BJ (cell line): Measurements from ENCODE around the gene SLC22A14. TPM values are rescaled to one million over a fixed set of nuclear protein-coding genes. Genes with fewer than 3 reads are reported as not detected.

ENCODE experiments used
- CTCF ChIA-PET: fragments of 350-600 bp; formaldehyde crosslinking; extraction: SDS; loops from one replicate; lab custom pipeline; 2021; ENCODE audit warnings: antibody characterized with exemption, inconsistent platforms; lab: Yijun Ruan, JAX
- POLR2A ChIA-PET: fragments of 300-600 bp; sonication (Branson Sonifier 250); formaldehyde crosslinking; extraction: SDS; loops from one replicate; lab custom pipeline; 2021; ENCODE audit warnings: antibody characterized with exemption; lab: Charles Lee
- DNase-seq: peaks from one replicate; pipeline ENCODE4 v3.0.0-alpha.2; 2011; ENCODE audit warnings: low read depth
- H3K27me3 ChIP-seq: 2 replicates; pipeline ENCODE4 v1.6.0; 2011; ENCODE audit warnings: low read length; ENCODE audit not compliant: control insufficient read depth, insufficient read depth
- H3K36me3 ChIP-seq: 2 replicates; pipeline ENCODE4 v1.5.1; 2011; ENCODE audit warnings: low read length; ENCODE audit not compliant: control insufficient read depth, insufficient read depth
- H3K4me3 ChIP-seq: 2 replicates; pipeline ENCODE4 v1.5.1; 2011; ENCODE audit warnings: low read depth, mild to moderate bottlenecking, control low read depth, low read length
- CTCF ChIP-seq: IDR thresholded peaks from 2 replicates; pipeline ENCODE4 v1.5.1; 2011; ENCODE audit warnings: low read depth, mild to moderate bottlenecking, control low read depth, inconsistent platforms, low read length, moderate library complexity; ENCODE audit not compliant: insufficient read depth
- polyA plus RNA-seq: library from polyadenylated mRNA; depleted of rRNA; stranded (reverse); fragments of >200 nt; gene quantifications from 2 replicates; pipeline ENCODE4 v1.2.3, GENCODE V29; 2011

SLC22A14 gene
- polyA plus RNA-seq, 1 experiment = 0.15 TPM

- no peak for TF ChIP-seq CTCF
- Histone ChIP-seq H3K36me3 (no peaks in the 10 kb centered on the region), H3K27me3 (no peaks in the 10 kb centered on the region; the same call in 1 of the 2 replicates), H3K4me3 (no peak overlapping the region)
- no peak for DNase-seq
- ChIA-PET CTCF (interaction anchor here (1.0 to 1.4 kb wide), 2 partner anchors 14 to 16 kb away, joined by 3 read pairs; no protein-coding TSS in a partner anchor), POLR2A (no interaction called here)
Observed at GRCh38 chr3:38312356-38312755, 30.3 kb downstream of the SLC22A14 start.

GRCh38 chr3:38313263-38313662, 31.2 kb downstream of the SLC22A14 start:
- H3K36me3 ChIP-seq = no peaks in the 10 kb centered on the region
- no peak for TF ChIP-seq CTCF
- DNase-seq = no peak
- H3K4me3 ChIP-seq = no peak overlapping the region
- H3K27me3 ChIP-seq = no peaks in the 10 kb centered on the region; the same call in 1 of the 2 replicates
- ChIA-PET CTCF (interaction anchor here (1.2 kb wide), 1 partner anchor 14 kb away, joined by 4 read pairs; no protein-coding TSS in a partner anchor), POLR2A (no interaction called here)

- POLR2A ChIA-PET = no interaction called here
- Histone ChIP-seq H3K27me3 (no peaks in the 10 kb centered on the region; the same call in 1 of the 2 replicates), H3K36me3 (no peaks in the 10 kb centered on the region), H3K4me3 (no peak overlapping the region)
- DNase-seq = no peak
- TF ChIP-seq CTCF = no peak
- CTCF ChIA-PET = interaction anchor here (1.2 kb wide), 1 partner anchor 15 kb away, joined by 4 read pairs; no protein-coding TSS in a partner anchor
Observed at GRCh38 chr3:38313695-38314094, 31.6 kb downstream of the SLC22A14 start.

- no peak for TF ChIP-seq CTCF
- Histone ChIP-seq H3K4me3 (no peak overlapping the region), H3K36me3 (no peaks in the 10 kb centered on the region), H3K27me3 (no peaks in the 10 kb centered on the region; the same call in 1 of the 2 replicates)
- ChIA-PET POLR2A (no interaction called here), CTCF (interaction anchor here (1.2 kb wide), 1 partner anchor 15 kb away, joined by 4 read pairs; no protein-coding TSS in a partner anchor)
- no peak for DNase-seq
Observed at GRCh38 chr3:38314112-38314763, 32.1 kb downstream of the SLC22A14 start.

GRCh38 chr3:38314764-38315487, 32.8 kb downstream of the SLC22A14 start:
- H3K4me3 ChIP-seq = no peak overlapping the region
- ChIA-PET CTCF (no interaction called here), POLR2A (no interaction called here)
- no peak for TF ChIP-seq CTCF
- DNase-seq = no peak
- H3K36me3 ChIP-seq = no peaks in the 10 kb centered on the region
- no peaks in the 10 kb centered on the region; the same call in 1 of the 2 replicates for H3K27me3 ChIP-seq
